ENCODE results near the gene SPATA9.

Gene SPATA9

DNA sequence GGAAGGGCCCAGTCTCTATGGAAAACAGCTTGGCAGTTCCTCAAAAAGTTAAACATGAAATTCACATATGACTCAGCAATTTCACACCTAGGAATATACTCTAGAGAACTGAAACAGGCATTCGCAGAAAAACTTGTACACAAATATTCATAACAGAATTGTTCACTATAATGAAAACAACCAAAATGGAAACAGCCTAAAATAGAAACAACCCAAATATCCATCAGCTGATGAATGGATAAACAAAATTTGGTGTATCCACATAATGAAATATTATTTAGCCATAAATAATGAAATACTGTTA is 67.7 kb downstream of the SPATA9 start:
- no peak for DNase-seq

DNA sequence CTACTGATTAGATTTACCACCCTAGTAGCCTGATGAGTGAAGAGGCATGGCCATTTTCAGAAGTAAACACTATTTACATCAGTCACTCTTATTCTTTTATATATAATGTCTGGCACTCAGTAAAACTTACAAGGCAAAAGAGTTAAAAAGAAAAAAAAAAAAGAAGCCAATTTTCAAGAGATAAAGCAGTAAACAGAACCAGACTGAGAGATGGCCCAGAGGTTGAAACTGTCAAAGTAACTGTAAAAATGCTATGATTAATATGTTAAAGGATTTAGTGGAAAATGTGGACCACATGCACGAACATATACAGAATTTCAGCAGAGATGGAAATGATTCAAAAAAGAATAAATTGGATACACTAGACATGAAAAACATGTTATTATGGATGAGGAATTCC is 69.3 kb downstream of the SPATA9 start:
- no peak for DNase-seq

DNA sequence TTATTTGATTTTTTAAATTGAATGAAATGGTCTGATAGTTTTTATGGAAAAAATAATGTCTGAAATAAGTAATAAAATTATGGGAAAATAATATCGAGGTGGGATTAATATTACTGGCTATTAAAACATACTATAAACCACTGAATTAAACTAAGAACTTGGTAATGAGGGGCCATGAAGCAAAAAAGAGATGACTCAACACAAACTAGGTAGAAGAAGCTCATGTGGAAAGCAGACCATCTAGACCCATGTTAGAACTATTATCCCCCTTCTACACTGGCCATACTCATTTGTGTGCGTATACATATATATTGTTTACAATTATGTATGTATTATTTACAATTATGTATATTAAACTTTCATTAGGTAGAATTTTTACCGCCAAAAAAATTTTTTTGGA is 71.4 kb downstream of the SPATA9 start:
- no peak for DNase-seq

DNA sequence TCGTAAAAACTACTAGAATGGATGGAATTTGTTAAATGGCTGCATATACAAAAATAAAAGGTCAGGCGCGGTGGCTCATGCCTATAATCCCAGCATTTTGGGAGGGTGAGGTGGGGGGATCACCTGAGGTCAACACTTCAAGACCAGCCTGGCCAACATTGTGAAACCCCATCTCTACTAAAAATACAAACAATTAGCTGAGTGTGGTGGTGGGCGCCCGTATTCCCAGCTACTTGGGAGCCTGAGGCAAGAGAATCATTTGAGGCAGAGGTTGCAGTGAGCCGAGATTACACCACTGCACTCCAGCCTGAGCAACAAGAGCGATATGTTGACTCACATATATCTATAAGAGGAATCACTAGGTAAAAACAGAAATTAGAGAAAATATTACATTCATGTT is 72.2 kb downstream of the SPATA9 start:
- no peak for DNase-seq

DNA sequence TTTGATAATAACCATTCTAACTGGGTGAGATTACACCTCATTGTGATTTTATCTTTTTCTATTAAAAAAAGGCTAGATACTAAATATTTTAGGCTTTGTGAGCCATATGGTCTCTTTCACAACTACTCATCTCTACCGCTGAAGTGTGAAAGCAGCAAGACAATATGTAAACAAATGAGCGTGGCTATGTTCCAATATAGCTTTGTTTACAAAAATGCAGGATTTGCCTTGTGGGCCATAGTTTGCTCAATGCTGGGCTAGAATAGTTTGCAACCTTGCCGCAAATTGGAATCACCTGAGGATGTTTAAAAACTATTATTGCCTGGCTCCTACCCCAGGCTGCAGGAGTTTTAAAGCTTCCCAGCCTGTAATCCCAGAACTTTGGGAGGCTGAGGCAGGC is 73.1 kb downstream of the SPATA9 start:
- DNase-seq, result no peak

Measured in NCI-H1105 treated with DMSO at 0.1 percent for 48 hours (cell line).